B cell (primary cell): Measurements from ENCODE around the gene SHLD3. TPM values are rescaled to one million over a fixed set of nuclear protein-coding genes. Genes with fewer than 3 reads are reported as not detected.

Experiments
- ATAC-seq: fragments of 200-7000 bp; cut with Tn5 transposase; one replicate; pipeline ENCODE4 v1.10.0; 2021; ENCODE audit warnings: low read depth, mild to moderate bottlenecking, moderate number of reproducible peaks, moderate library complexity
- CTCF ChIA-PET: fragments of 350-600 bp; sonication (Branson Sonifier 250); formaldehyde crosslinking; loops from one replicate; lab custom pipeline; 2021; ENCODE audit warnings: antibody characterized with exemption, inconsistent platforms; lab: Charles Lee
- POLR2A ChIA-PET: fragments of 350-600 bp; sonication (Branson Sonifier 250); formaldehyde crosslinking; loops from one replicate; lab custom pipeline; 2021; ENCODE audit warnings: antibody characterized with exemption; lab: Charles Lee
- DNase-seq: peaks from one replicate; pipeline ENCODE4 v3.0.0; 2013
- H2AFZ ChIP-seq: 2 replicates; pipeline ENCODE4 v1.6.1; 2012; ENCODE audit warnings: mild to moderate bottlenecking, low read depth, low read length; ENCODE audit not compliant: insufficient read depth, poor library complexity, severe bottlenecking
- H3K27ac ChIP-seq, 2 donors: 1 replicate in 1 of 2; 2 replicates in 1 of 2; pipeline ENCODE4 v1.5.1; 2012 to 2013; ENCODE audit warnings: low read length in 2 of 2, mild to moderate bottlenecking in 2 of 2, moderate library complexity in 1 of 2
- H3K27me3 ChIP-seq, 4 experiments: fragments of 200-600 bp in 1 of 4; sonication (generic) in 1 of 4; replicated peaks in 1 of 4; 1 replicate in 2 of 4; 2 replicates in 2 of 4; pipeline versions ENCODE4 v1.6.1 to v1.7.0; 2013 to 2016; ENCODE audit warnings: low read length in 3 of 4, mild to moderate bottlenecking in 2 of 4, mixed read lengths in 1 of 4, moderate library complexity in 1 of 4; ENCODE audit not compliant: insufficient read depth in 4 of 4, control insufficient read depth in 3 of 4; ENCODE audit errors: control extremely low read depth in 1 of 4
- H3K36me3 ChIP-seq, 2 experiments: replicated peaks in 1 of 2; 1 replicate in 1 of 2; 2 replicates in 1 of 2; pipeline versions ENCODE4 v1.6.1 to v1.7.1; 2013; ENCODE audit warnings: low read length in 1 of 2; ENCODE audit not compliant: insufficient read depth in 2 of 2, control insufficient read depth in 1 of 2; ENCODE audit errors: control extremely low read depth in 1 of 2, extremely low read depth in 1 of 2
- H3K4me1 ChIP-seq, 2 donors: fragments of 200-600 bp in 1 of 2; sonication (generic) in 1 of 2; 1 replicate in 1 of 2; 2 replicates in 1 of 2; pipeline versions ENCODE4 v1.5.1 to v1.6.1; 2013 to 2017; ENCODE audit warnings: low read length in 2 of 2; ENCODE audit not compliant: control insufficient read depth in 2 of 2, insufficient read depth in 2 of 2
- H3K4me2 ChIP-seq: replicated peaks from 2 replicates; pipeline ENCODE3; 2012; ENCODE audit warnings: mild to moderate bottlenecking, low read depth, low read length; ENCODE audit not compliant: poor library complexity, severe bottlenecking
- H3K4me3 ChIP-seq, 5 experiments: fragments of 200-600 bp in 1 of 5; sonication (generic) in 1 of 5; 1 replicate in 3 of 5; 2 replicates in 2 of 5; pipeline versions ENCODE4 v1.5.1 to v1.7.0; 2011 to 2016; ENCODE audit warnings: low read length in 4 of 5, mild to moderate bottlenecking in 4 of 5, low read depth in 2 of 5, control low read depth in 1 of 5, moderate library complexity in 1 of 5; ENCODE audit not compliant: insufficient read depth in 1 of 5; ENCODE audit errors: control extremely low read depth in 1 of 5, extremely low read depth in 1 of 5
- H3K79me2 ChIP-seq: fragments of 200-600 bp; sonication (generic); one replicate; pipeline ENCODE4 v1.6.0; 2016; ENCODE audit warnings: low read length; ENCODE audit not compliant: control insufficient read depth, insufficient read depth
- H3K9ac ChIP-seq: fragments of 200-600 bp; sonication (generic); 2 replicates; pipeline ENCODE4 v1.6.1; 2017; ENCODE audit warnings: mild to moderate bottlenecking, low read length, moderate library complexity
- H3K9me3 ChIP-seq, 3 donors: one replicate each; pipeline versions ENCODE4 v1.6.1 to v1.7.1; 2013; ENCODE audit warnings: low read length in 2 of 3; ENCODE audit not compliant: control insufficient read depth in 2 of 3, insufficient read depth in 1 of 3; ENCODE audit errors: control extremely low read depth in 1 of 3
- H4K20me1 ChIP-seq: 2 replicates; pipeline ENCODE4 v1.6.0; 2012; ENCODE audit warnings: mild to moderate bottlenecking, low read length; ENCODE audit not compliant: insufficient read depth, control insufficient read depth, poor library complexity, severe bottlenecking
- H3K27ac Mint-ChIP-seq: one replicate; pipeline ENCODE4 v1.8.0; 2021; ENCODE audit warnings: mixed read lengths
- H3K27me3 Mint-ChIP-seq: one replicate; pipeline ENCODE4 v1.8.0; 2021; ENCODE audit warnings: mixed read lengths
- H3K4me1 Mint-ChIP-seq: one replicate; pipeline ENCODE4 v1.8.0; 2021; ENCODE audit warnings: mixed read lengths
- H3K4me3 Mint-ChIP-seq: one replicate; pipeline ENCODE4 v1.8.0; 2021; ENCODE audit warnings: mixed read lengths
- H3K9me3 Mint-ChIP-seq: one replicate; pipeline ENCODE4 v1.8.0; 2022; ENCODE audit warnings: mixed read lengths; ENCODE audit not compliant: insufficient read depth
- EZH2 ChIP-seq: IDR thresholded peaks from 2 replicates; pipeline ENCODE4 v1.6.1; 2012; ENCODE audit warnings: borderline replicate concordance, low read depth, mild to moderate bottlenecking, moderate library complexity, low read length; ENCODE audit not compliant: insufficient read depth, poor library complexity, severe bottlenecking
- WGBS: methylation state at CpG from one replicate; pipeline ENCODE4 v1.1.5; 2013; ENCODE audit warnings: missing lambda C conversion rate; ENCODE audit not compliant: insufficient coverage; 5-methylcytosine and 5-hydroxymethylcytosine counted together
- intact Hi-C: fragments of 100-400 bp; cut with micrococcal nuclease; formaldehyde crosslinking; loops from one replicate; pipeline ENCODE4 v1.10.0; 2022
- polyA plus RNA-seq: library from polyadenylated mRNA; depleted of rRNA; stranded (reverse); fragments of >200 nt; gene quantifications from 2 replicates; pipeline ENCODE4 v1.2.3, GENCODE V29; 2012
- total RNA-seq, 2 donors: library from RNA; stranded (reverse); fragments of 120-200 nt in 1 of 2; gene quantifications; 1 replicate in 1 of 2; 2 replicates in 1 of 2; pipeline versions ENCODE4 v1.2.3 to v1.2.4, GENCODE V29; 2013 to 2022
- TF ChIP-seq, protein P1 (sequence below): fragments of 200-600 bp; IDR thresholded peaks from one replicate; pipeline ENCODE4 v1.8.0; 2022; ENCODE audit warnings: antibody characterized with exemption, mild to moderate bottlenecking

SHLD3 gene
- total and polyA plus RNA-seq, 2 donors (not counting 1 experiment from before 2014, with no cell fraction given): 3.7 to 6.7 TPM

DNA sequence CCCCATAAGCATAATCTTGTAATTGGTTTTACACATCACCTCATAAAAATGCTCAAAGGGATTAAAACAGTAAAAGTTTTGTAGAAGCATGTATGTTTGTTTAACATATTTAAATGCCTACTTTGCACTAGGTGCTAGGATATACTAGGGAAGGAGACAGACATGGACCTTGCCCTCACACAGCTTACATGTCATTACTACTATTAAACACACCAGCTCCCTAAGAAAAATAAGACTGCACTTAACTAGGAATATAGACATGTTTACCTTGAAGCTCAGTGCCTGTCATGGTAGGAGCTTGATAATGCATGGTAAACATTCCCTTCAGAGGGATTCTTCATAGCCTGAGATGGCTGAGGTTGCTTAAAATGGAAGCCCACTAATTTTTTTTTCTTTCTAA, 6.2 kb downstream of the SHLD3 start:
- Histone ChIP-seq H4K20me1 (no peaks in the 10 kb centered on the region), H3K27me3 (no peaks in the 10 kb centered on the region), H3K27ac (no peak overlapping the region), H3K4me3 (no peak overlapping the region), H3K9ac (no peak overlapping the region), H3K9me3 (no peaks in the 10 kb centered on the region), H3K4me1 (peaks cover under 1 to 3% of the 10 kb centered on the region in 2 donors), H3K4me2 (no peak overlapping the region), H3K36me3 (peaks cover 7 to 14% of the 10 kb centered on the region in 2 experiments), H2AFZ (no peak overlapping the region), H3K79me2 (peaks cover 72% of the 10 kb centered on the region)
- Mint-ChIP-seq H3K27ac (no peak overlapping the region), H3K9me3 (no peaks in the 10 kb centered on the region), H3K4me1 (peaks cover 9% of the 10 kb centered on the region), H3K27me3 (no peaks in the 10 kb centered on the region), H3K4me3 (no peak overlapping the region)
- intact Hi-C loops: no loop called here
- no peak for ATAC-seq
- CTCF ChIA-PET: no interaction called here
- POLR2A ChIA-PET: no interaction called here
- TF ChIP-seq EZH2: no peak
- TF ChIP-seq, protein P1, sequence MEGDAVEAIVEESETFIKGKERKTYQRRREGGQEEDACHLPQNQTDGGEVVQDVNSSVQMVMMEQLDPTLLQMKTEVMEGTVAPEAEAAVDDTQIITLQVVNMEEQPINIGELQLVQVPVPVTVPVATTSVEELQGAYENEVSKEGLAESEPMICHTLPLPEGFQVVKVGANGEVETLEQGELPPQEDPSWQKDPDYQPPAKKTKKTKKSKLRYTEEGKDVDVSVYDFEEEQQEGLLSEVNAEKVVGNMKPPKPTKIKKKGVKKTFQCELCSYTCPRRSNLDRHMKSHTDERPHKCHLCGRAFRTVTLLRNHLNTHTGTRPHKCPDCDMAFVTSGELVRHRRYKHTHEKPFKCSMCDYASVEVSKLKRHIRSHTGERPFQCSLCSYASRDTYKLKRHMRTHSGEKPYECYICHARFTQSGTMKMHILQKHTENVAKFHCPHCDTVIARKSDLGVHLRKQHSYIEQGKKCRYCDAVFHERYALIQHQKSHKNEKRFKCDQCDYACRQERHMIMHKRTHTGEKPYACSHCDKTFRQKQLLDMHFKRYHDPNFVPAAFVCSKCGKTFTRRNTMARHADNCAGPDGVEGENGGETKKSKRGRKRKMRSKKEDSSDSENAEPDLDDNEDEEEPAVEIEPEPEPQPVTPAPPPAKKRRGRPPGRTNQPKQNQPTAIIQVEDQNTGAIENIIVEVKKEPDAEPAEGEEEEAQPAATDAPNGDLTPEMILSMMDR: no peak
- no peak for DNase-seq

DNA sequence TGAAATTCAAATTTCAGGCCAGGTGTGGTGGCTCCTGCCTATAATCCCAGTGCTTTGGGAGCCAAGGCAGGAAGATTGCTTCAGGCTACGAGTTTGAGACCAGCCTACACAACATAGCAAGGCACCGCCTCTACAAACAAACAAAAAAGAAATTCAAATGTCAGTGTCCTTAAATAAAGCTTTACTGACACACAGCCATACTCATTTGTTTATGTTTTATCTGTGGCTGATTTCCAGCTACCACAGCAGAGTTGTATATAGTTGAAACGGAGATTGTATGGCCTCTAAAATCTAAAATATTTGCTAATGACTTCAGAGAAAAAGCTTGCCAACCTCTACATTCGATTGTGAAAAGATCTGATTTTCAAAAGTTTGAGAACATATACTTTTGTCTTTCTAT, 15.4 kb downstream of the SHLD3 start:
- H3K27me3 Mint-ChIP-seq: no peaks in the 10 kb centered on the region
- H3K36me3 ChIP-seq: peaks cover 3 to 22% of the 10 kb centered on the region in 2 experiments
- H3K79me2 ChIP-seq: peaks cover 10% of the 10 kb centered on the region
- H3K4me3 ChIP-seq: no peak overlapping the region
- no peak overlapping the region for H3K4me2 ChIP-seq
- H3K4me1 Mint-ChIP-seq: no peaks in the 10 kb centered on the region
- H3K27ac Mint-ChIP-seq: no peak overlapping the region
- H3K9me3 Mint-ChIP-seq: no peaks in the 10 kb centered on the region
- DNase-seq (no peak), ATAC-seq (no peak)
- ChIA-PET POLR2A (no interaction called here), CTCF (no interaction called here)
- H3K9ac ChIP-seq: no peak overlapping the region
- intact Hi-C loops: no loop called here
- H3K27me3 ChIP-seq: no peaks in the 10 kb centered on the region
- H3K9me3 ChIP-seq: no peaks in the 10 kb centered on the region
- WGBS: no CpG with 5 or more reads among the region's 4 CpGs
- no peak overlapping the region for H3K27ac ChIP-seq
- H4K20me1 ChIP-seq: no peaks in the 10 kb centered on the region
- TF ChIP-seq EZH2: no peak
- TF ChIP-seq, protein P1: no peak
- H3K4me3 Mint-ChIP-seq: no peak overlapping the region
- H2AFZ ChIP-seq: no peak overlapping the region
- H3K4me1 ChIP-seq: no peaks in the 10 kb centered on the region
